Right forelimb (tissue), 1 donor: Measurements from ENCODE around the gene CCZ1.
"Not testable (repeated sequence)": the region's sequence is repeated elsewhere in the genome, so short reads cannot be mapped to it uniquely, and the experiment has no call there.

ENCODE experiments used
- DNase-seq: peaks from one replicate; pipeline ENCODE4 v3.0.0-alpha.2; 2018

The CCZ1 gene

DNA sequence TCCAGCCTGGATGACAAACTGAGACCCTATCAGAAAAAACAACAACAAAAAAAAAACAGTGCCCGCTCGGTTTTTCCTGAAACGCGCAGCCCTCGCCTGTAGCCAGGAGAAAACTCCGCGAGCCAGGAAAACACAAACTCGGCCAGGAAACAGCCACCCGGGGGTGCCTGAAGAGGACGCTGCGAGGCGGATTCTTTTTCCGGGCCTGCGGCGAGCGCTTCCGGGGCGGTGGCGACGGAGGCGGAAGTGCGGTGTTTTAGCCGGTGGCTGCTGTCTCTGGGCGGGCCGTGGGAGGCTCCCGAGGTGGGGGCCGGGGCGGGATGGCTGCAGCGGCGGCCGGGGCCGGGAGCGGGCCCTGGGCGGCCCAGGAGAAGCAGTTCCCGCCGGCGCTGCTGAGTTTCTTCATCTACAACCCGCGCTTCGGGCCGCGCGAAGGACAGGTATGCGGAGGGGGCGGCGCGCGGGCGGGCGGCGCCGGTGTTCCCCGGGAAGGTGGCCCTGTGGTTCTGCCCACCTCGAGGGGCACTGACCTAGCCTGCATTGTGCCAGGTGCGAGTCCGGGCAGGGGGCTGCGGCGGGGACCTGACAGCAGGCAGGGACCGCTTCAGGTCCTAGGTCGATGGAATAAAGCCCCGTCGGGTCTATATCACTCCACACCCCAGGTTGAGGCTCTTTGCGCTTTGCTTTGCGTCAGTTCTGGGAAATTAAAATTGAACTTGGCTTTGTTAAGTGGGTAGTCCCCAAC, at the start of gene CCZ1:
Gene CCZ1, plus strand, starts transcription at position 254 of the 745 bp plus-strand sequence. Its CDS starts 67 bp downstream, at position 321.
- DNase-seq = peak; percentile 70

DNA sequence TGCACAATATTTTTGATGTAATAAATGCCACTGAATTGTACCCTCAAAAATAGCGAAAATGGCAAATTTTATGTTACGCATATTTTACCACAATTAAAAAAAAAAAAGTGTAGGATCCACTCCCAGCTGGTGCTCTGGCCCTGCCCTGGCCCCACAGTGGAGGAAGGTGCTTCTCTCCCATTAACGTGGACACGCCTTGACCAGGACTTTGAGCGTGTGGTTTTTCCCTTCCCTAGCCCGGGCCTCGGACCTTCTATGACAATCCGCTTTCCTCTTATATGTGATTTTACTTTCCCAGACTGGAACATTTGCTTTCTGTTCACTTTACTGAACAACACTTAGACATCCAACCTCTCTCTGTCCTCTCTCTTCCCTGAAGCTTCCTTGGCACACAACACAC, 47.6 kb upstream of the CCZ1 start:
- no peak for DNase-seq

DNA sequence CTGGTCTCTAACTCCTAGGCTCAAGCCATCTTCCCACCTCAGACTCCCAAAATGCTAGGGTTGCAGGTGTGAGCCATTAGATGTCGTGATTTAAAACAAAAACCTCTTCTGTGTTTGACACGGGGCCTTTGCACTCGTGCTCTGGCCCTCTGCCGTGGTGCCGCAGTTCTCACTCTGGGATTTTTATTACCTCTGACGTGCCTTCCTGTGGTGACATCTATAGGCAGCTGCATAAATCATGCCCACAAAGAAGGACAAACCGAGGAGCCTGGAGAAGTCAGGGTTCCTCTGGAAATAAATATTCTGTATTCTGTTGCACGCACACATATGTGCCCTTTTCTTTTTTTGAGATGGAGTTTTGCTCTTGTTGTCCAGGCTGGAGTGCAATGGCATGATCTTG, 43.8 kb upstream of the CCZ1 start:
- DNase-seq = no peak

DNA sequence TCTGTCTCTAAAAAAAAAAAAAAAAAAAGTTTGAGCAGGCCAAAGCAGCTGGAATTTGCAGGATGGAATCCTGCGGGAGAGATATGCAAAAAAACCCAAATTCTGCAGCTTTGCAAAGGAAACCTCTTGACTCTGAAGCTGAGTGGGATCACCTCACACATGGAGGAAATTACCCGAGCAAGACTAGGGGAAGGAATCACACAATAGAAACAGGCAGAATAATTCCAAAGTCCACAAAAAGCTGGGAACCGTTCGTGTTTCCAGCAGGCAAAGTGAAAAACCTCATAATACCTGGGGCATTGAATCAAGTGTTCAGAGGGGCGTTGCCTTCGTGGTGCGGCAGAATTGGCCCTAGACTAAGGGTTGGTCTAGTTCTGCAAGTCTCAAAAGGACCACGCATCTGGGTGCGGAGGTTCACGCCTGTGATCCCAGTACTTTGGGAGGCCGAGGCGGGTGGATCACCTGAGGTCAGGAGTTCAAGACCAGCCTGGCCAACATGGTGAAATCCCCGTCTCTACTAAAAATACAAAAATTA, 41.4 kb upstream of the CCZ1 start:
- DNase-seq = not testable (repeated sequence)

DNA sequence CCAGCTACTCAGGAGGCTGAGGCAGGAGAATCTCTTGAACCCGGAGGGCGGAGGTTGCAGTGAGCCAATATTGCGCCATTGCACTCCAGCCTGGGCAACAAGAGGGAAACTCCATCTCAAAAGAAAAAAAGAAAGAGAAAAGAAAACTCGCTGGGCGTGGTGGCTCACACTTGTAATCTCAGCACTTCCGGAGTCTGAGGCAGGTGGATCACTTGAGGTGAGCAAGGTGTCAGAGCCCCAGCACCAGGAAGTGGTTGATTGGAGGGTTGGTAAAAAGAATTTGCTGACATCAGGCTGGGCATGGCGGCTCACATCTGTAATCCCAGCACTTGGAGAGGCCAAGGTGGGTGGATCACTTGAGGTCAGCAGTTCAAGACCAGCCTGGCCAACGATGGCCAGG, 40.0 kb upstream of the CCZ1 start:
- not testable (repeated sequence) for DNase-seq

- DNase-seq = not testable (repeated sequence)
These were observed 37.3 kb upstream of the CCZ1 start for GRCh38 chr7:5861281-5861680.

- not testable (repeated sequence) for DNase-seq
These were observed 35.7 kb upstream of the CCZ1 start for GRCh38 chr7:5862753-5863366.

GRCh38 chr7:5865279-5865931, 33.1 kb upstream of the CCZ1 start:
- DNase-seq = not testable (repeated sequence)

DNA sequence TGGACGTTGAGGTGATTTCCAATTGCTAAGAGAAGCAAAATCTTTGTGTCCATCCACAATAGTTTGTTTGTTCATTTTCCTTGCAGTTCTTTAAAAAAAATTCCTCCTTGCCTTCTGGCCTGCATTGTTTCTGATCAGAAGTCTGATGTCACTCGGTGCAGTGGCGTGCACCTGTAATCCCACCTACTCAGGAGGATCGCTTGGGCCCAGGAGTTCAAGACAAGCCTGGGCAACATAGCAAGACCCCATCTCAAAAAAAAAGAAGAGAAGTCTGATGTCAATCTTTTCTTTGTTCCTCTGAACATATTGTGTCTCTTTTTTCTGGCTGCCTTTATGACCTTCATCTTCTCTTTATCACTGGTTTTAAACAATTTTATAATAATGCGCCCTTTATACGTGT, 31.5 kb upstream of the CCZ1 start:
- DNase-seq = no peak

GRCh38 chr7:5868928-5869341, 29.6 kb upstream of the CCZ1 start:
- not testable (repeated sequence) for DNase-seq

- DNase-seq = no peak
These were observed 28.8 kb upstream of the CCZ1 start for GRCh38 chr7:5869691-5870090.

DNA sequence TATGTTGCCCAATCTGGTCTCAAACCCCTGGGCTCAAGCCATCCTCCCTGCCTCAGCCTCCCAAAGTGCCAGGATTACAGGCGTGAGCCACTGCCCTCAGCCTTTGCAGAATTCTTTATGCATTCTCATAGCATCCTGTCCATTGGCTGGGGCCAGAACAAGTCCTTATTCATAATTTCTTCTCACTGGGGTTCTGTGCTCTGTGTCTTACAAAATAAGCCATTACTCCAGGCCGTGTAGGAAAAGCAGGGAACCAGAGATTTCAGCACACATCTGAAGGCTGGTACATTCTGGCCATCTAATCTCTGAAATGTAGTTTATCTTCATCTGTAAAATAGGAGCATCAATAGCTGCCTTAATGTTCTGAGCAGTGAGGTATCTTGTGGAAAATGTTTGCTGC, 28.2 kb upstream of the CCZ1 start:
- no peak for DNase-seq

DNA sequence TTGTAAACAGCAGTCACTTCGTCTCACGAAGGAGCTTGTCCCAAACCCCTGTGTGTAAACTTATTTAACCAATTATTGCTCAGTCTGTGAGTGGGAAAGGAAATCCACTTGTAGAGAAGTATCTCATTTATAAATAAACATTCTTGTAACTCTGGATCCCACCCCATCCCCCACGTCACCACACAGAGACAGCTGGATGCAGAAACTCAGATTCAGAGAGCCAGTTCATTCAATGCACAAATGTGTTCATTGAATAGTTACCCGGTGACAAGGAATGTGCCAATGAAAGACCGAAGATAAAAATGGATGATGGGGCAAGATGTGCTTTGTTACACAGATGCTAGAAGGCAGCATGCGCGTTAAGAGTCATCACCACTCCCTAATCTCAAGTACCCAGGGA, 26.2 kb upstream of the CCZ1 start:
- no peak for DNase-seq

DNA sequence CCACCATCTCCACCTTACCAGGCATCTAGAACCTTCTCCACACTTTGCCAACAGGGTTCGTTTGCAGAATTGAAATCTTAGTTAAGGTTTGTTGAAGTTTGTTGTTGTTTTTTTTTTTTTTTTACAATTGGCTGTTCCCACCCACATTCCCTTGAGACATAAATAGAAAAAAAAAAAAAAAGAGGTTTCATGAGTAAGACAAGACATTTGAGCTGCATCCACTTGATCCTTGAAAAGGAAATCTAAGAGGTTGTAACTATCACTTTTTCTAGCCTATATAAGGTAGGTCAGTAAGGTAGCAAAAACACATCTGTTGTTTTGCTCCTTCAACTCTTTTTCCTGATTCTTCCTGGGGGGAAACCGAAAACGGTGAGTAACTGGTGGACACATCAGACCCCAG, 18.9 kb upstream of the CCZ1 start:
- not testable (repeated sequence) for DNase-seq

DNA sequence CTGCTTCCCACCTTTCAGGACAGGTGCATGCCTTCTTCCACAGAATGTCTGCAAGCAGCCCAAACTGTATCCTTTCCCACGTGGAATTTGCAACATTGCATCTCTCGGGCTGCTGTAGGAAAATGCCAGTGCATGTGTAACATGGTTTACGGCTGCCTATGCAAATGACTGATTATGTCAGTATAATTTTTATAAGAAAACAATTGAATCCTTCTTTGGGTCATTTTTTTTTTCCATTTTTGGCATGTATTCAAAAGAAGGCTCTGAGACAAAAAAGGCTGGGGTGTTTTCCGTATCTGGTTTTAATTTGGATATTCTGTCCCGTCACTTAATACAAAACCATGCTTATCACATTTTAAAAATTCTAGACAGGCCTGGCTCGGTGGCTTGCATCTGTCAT, 18.4 kb upstream of the CCZ1 start:
- DNase-seq = not testable (repeated sequence)

- DNase-seq = not testable (repeated sequence)
These were observed 14.1 kb upstream of the CCZ1 start for GRCh38 chr7:5884431-5884830.

GRCh38 chr7:5888021-5888420, 10.5 kb upstream of the CCZ1 start:
- DNase-seq = not testable (repeated sequence)

- DNase-seq = not testable (repeated sequence)
These were observed 8.3 kb upstream of the CCZ1 start for GRCh38 chr7:5890244-5890643.

DNA sequence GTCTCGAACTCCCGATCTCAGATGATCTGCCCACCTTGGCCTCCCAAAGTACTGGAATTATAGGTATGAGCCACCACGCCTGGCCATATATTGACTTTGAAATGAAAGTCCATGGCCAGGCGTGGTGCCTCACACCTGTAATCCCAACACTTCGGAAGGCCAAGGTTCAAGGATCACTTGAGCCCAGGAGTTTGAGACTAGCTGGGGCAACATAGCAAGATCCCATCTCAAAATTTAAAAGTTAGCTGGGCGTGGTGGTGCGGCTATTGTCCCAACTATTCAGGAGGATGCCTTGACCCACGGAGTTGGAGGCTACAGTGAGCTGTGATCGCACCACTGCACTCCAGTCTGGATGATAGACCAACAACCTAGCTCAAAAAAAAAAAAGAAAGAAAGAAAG, 6.0 kb upstream of the CCZ1 start:
- DNase-seq = no peak

DNA sequence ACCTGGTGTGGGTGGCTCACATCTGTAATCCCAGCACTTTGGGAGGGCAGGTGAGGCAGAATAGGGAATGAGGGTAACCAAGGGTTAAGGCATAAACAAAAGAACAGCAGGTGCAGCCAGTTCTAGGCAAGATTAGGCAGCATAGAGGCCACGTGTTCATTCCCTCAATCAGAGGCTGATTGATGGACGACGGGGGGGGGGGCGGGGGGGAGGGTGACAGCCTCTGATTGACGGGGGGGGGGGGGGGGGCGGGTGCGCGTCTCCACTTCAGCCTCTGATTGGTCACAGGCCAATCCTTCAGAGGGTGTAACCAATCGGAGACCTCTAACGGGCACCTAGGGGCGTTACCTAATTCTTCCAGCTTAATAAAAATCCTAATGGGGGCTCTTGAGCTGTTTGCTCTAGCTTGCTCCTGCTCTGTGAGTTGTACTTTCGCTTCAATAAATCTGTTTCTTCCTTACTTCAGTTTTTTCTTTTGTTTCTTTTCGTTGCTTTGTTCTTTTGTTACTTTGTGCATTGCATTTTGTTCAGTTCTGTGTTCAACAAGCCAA, 1.1 kb upstream of the CCZ1 start:
- DNase-seq = not testable (repeated sequence)

DNA sequence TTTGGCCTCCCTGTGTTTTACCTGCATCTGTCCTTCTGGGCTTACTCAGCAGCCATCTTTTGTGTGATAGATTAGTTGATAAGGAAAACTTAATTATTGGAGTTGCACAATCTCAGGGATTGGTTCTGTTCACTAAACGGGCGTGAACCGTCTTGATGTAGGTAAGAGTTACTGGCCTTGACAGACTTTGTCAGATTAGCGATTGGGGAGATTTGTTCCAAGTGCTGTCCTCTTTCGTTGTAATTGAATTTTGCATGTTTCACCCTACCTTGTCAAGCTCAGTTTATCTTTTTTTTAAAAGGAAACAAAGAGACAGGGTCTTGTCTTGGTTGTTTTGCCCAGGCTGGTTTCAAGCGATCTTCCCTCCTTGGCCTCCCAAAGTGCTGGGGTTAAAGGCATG, 4.5 kb downstream of the CCZ1 start:
- DNase-seq = not testable (repeated sequence)

DNA sequence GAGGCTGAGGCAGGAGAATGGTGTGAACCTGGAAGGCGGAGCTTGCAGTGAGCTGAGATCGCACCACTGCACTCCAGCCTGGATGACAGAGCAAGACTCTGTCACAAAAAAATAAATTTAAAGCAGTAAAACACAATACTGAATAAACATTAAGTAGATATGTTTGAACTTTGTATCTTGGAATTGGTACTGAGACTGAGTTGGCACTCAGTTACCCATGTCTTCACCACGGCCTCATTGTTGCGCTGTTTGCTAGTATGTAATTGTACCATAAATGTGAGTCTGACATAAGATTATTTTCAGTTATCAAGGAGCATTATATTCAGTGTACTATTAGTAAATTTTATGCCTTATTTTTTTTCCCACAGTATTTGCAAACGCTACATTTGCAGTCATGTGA, 6.2 kb downstream of the CCZ1 start:
- not testable (repeated sequence) for DNase-seq

DNA sequence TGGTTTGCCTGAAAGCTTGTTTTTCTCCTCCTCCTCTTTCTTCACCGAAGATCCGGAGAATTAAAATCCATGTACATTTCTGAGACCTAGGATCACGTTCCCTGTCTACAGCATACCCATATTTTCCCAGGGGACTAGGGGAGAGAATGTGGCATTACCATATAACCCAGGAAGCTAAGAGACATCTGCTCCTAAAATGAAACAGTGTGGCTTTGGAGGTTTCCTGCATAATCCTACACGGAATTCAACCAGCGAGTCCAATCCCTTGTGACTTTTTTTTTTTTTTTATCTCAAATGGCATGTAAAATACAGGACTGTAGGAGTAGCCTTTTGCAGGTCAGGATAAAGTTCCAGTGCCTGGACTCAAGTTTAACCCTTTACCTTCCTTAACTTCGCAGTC, 10.3 kb downstream of the CCZ1 start:
- not testable (repeated sequence) for DNase-seq
